HG02623 (cell line): ENCODE measurements around the gene ECHDC1.
"Not testable (repeated sequence)": the region's sequence is repeated elsewhere in the genome, so short reads cannot be mapped to it uniquely, and the experiment has no call there.

Source experiments
- ATAC-seq: cut with Tn5 transposase; IDR thresholded peaks from one replicate; pipeline ENCODE4 v1.9.1; 2021; ENCODE audit warnings: moderate library complexity; ENCODE audit not compliant: unreplicated experiment

ECHDC1 gene

GRCh38 chr6:127342946-127343808, at the start of gene ECHDC1:
Gene ECHDC1, minus strand, starts transcription at chr6:127343609. Its CDS starts 12,581 bp downstream, at chr6:127331028.
- peak; percentile 67 for ATAC-seq

GRCh38 chr6:127392301-127392700, 48.9 kb upstream of the ECHDC1 start:
- no peak for ATAC-seq

- no peak for ATAC-seq
Measured at GRCh38 chr6:127391094-127391953, 47.9 kb upstream of the ECHDC1 start.

- no peak for ATAC-seq
Measured at GRCh38 chr6:127389706-127390105, 46.3 kb upstream of the ECHDC1 start.

- no peak for ATAC-seq
Measured at GRCh38 chr6:127385668-127386430, 42.4 kb upstream of the ECHDC1 start.

GRCh38 chr6:127384848-127385247, 41.4 kb upstream of the ECHDC1 start:
- not testable (repeated sequence) for ATAC-seq

GRCh38 chr6:127383988-127384387, 40.6 kb upstream of the ECHDC1 start:
- ATAC-seq = no peak

- no peak for ATAC-seq
Measured at GRCh38 chr6:127382413-127382812, 39.0 kb upstream of the ECHDC1 start.

GRCh38 chr6:127381384-127381783, 38.0 kb upstream of the ECHDC1 start:
- ATAC-seq = no peak

GRCh38 chr6:127376685-127377084, 33.3 kb upstream of the ECHDC1 start:
- no peak for ATAC-seq

GRCh38 chr6:127367023-127367375, 23.6 kb upstream of the ECHDC1 start:
- ATAC-seq = no peak

GRCh38 chr6:127366282-127367022, 23.0 kb upstream of the ECHDC1 start:
- no peak for ATAC-seq

- no peak for ATAC-seq
Measured at GRCh38 chr6:127365874-127366273, 22.5 kb upstream of the ECHDC1 start.

- no peak for ATAC-seq
Measured at GRCh38 chr6:127352524-127352923, 9.1 kb upstream of the ECHDC1 start.

- no peak for ATAC-seq
Measured at GRCh38 chr6:127349980-127350379, 6.6 kb upstream of the ECHDC1 start.

GRCh38 chr6:127348028-127348661, 4.7 kb upstream of the ECHDC1 start:
- no peak for ATAC-seq

GRCh38 chr6:127347178-127347577, 3.8 kb upstream of the ECHDC1 start:
- ATAC-seq = no peak

GRCh38 chr6:127345521-127345920, 2.1 kb upstream of the ECHDC1 start:
- ATAC-seq = no peak

- ATAC-seq = no peak
Measured at GRCh38 chr6:127343809-127344659, 625 bp upstream of the ECHDC1 start.
